Measurements from ENCODE around the gene KSR2.
"Not testable (repeated sequence)": the region's sequence is repeated elsewhere in the genome, so short reads cannot be mapped to it uniquely, and the experiment has no call there.

Gene KSR2

DNA sequence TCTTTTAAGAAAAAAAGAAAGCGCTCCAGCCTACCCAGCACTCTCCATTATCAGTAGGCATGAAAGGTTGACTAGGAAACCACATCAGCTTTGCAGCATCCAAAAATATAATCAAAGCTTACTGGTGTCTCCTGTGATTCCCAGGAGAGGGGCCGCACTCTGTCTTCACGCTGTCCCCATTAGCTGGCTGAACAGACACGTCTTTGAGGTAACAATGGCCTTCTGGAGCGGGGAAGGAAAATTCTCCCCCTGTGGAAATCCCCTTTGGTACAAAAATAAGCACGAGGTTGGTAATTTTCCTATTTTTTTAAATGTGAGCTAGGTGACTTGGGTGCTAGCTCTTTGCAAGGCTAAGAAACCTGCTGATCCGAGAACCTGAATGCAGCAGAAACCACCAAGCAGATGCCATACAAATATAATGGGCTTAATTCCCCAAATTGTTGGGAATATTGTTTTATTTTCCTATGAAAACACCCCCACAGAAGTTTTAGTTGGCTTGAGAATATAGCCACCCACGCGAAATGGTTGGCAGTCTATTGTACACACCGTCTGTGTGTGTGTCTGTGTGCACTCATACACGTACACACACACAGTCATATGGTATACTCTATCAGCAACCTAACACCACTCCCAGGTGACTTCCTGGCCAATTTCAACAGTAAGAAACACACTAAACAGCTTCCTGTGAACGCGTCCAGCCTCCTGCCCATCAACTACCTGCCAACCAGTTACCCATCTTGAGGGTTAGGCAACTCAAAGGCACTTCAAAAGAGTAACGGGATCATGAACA lies 71.2 kb downstream of the KSR2 start:
- no peak overlapping the region for H3K4me3 ChIP-seq (ENCODE audit: low read depth, low read length)
- in situ Hi-C loops (cut with HindIII; ENCODE audit: low sequenced_read_pairs): no loop called here
- TF ChIP-seq CTCF (IDR thresholded peaks at IDR 0.05; ENCODE audit: low read depth, low read length): no peak
- no peak for DNase-seq (ENCODE audit: low read depth, low spot score)

GRCh38 chr12:117896009-117896408 lies 72.8 kb downstream of the KSR2 start:
- no peak for TF ChIP-seq CTCF (IDR thresholded peaks at IDR 0.05; ENCODE audit: low read depth, low read length)
- H3K4me3 ChIP-seq (ENCODE audit: low read depth, low read length): no peak overlapping the region
- in situ Hi-C loops (cut with HindIII; ENCODE audit: low sequenced_read_pairs): no loop called here
- DNase-seq (ENCODE audit: low read depth, low spot score): no peak

GRCh38 chr12:117892441-117892840 lies 76.3 kb downstream of the KSR2 start:
- TF ChIP-seq CTCF (IDR thresholded peaks at IDR 0.05; ENCODE audit: low read depth, low read length): no peak
- DNase-seq (ENCODE audit: low read depth, low spot score): no peak
- in situ Hi-C loops (cut with HindIII; ENCODE audit: low sequenced_read_pairs): no loop called here

GRCh38 chr12:117891265-117891664 lies 77.5 kb downstream of the KSR2 start:
- in situ Hi-C loops (cut with HindIII; ENCODE audit: low sequenced_read_pairs); DNase-seq (ENCODE audit: low read depth, low spot score); H3K4me3 ChIP-seq (ENCODE audit: low read depth, low read length): not testable (repeated sequence)

More at GRCh38 chr12:117892441-117892840, 76.3 kb downstream of the KSR2 start:
- no peak overlapping the region for H3K4me3 ChIP-seq (ENCODE audit: low read depth, low read length)

- no peak for DNase-seq (ENCODE audit: low read depth, low spot score)
- no peak overlapping the region for H3K4me3 ChIP-seq (ENCODE audit: low read depth, low read length)
- TF ChIP-seq CTCF (IDR thresholded peaks at IDR 0.05; ENCODE audit: low read depth, low read length): no peak
- in situ Hi-C loops (cut with HindIII; ENCODE audit: low sequenced_read_pairs): no loop called here
Observed at GRCh38 chr12:117890644-117891043, 78.1 kb downstream of the KSR2 start.

DNA sequence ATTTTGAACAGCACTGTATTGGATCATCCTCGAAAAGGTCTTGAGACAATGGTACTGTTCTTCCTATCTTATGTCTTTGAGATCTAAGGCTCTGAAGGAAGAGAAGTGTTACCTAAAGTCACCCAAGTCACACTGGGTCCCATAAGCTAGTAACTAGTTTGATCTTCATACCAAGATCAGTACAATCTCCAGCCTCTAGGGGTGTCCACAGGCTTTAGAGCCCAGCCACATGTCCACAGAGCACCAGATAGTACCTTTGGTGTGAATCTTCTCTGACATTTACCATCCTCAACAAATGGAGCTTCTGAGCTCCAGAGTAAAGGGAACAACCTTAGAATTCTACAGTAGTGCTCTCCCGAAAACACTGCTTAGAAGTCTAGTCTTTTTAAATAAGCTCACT lies 78.7 kb downstream of the KSR2 start:
- TF ChIP-seq CTCF (IDR thresholded peaks at IDR 0.05; ENCODE audit: low read depth, low read length): no peak
- no peak overlapping the region for H3K4me3 ChIP-seq (ENCODE audit: low read depth, low read length)
- DNase-seq (ENCODE audit: low read depth, low spot score): no peak
- in situ Hi-C loops (cut with HindIII; ENCODE audit: low sequenced_read_pairs): no loop called here

DNA sequence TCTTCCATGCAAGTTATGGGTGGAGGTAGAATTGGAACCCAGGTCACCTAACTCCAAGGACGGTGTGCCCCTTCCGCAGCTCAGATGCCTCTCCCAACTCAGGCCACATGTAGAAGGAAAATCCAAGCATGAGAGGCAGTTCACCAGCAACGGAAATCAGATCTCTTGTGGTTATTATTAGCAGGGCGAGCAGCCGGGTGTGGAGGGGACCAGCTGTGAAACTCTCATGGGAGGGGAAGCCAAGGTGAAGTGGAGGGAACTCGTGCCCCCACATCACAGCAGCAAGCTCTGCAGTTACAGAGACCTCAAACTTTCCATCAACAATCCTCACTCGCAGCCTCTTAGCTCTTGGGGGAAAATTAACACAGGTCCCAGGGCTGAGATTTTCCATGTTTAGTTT lies 79.7 kb downstream of the KSR2 start:
- in situ Hi-C loops (cut with HindIII; ENCODE audit: low sequenced_read_pairs): no loop called here
- H3K4me3 ChIP-seq (ENCODE audit: low read depth, low read length): no peak overlapping the region
- no peak for DNase-seq (ENCODE audit: low read depth, low spot score)
- no peak for TF ChIP-seq CTCF (IDR thresholded peaks at IDR 0.05; ENCODE audit: low read depth, low read length)

Measured in astrocyte of the spinal cord (primary cell).